SIG-M5 treated with dmso at 0.1 percent for 504 hours (cell line): ENCODE data around the gene PLXNA2.
A peak's percentile ranks its signal among the peaks of the same experiment; 100 is the strongest.

Experiments used
- DNase-seq: peaks from one replicate; lab custom pipeline; 2025; ENCODE audit not compliant: unreplicated experiment; lab: John Stamatoyannopoulos, UW

Gene PLXNA2

GRCh38 chr1:208265122-208265469 lies 20.9 kb upstream of the PLXNA2 start:
- DNase-seq = no peak

GRCh38 chr1:208264469-208265121 lies 20.4 kb upstream of the PLXNA2 start:
- DNase-seq = no peak

GRCh38 chr1:208261874-208262273 lies 17.7 kb upstream of the PLXNA2 start:
- no peak for DNase-seq

- no peak for DNase-seq
Measured at GRCh38 chr1:208258277-208258676, 14.1 kb upstream of the PLXNA2 start.

GRCh38 chr1:208257351-208257750 lies 13.2 kb upstream of the PLXNA2 start:
- no peak for DNase-seq

- DNase-seq = no peak
Measured at GRCh38 chr1:208256556-208256955, 12.4 kb upstream of the PLXNA2 start.

- DNase-seq = no peak
Measured at GRCh38 chr1:208256091-208256490, 11.9 kb upstream of the PLXNA2 start.

- no peak for DNase-seq
Measured at GRCh38 chr1:208254862-208255261, 10.7 kb upstream of the PLXNA2 start.

GRCh38 chr1:208254376-208254775 lies 10.2 kb upstream of the PLXNA2 start:
- no peak for DNase-seq

- DNase-seq = no peak
Measured at GRCh38 chr1:208252836-208253576, 8.8 kb upstream of the PLXNA2 start.

GRCh38 chr1:208251911-208252835 lies 8.0 kb upstream of the PLXNA2 start:
- no peak for DNase-seq

- no peak for DNase-seq
Measured at GRCh38 chr1:208251015-208251414, 6.8 kb upstream of the PLXNA2 start.

- no peak for DNase-seq
Measured at GRCh38 chr1:208250613-208251012, 6.4 kb upstream of the PLXNA2 start.

GRCh38 chr1:208248991-208249696 lies 5.0 kb upstream of the PLXNA2 start:
- no peak for DNase-seq

GRCh38 chr1:208248307-208248801 lies 4.2 kb upstream of the PLXNA2 start:
- no peak for DNase-seq

- DNase-seq = no peak
Measured at GRCh38 chr1:208247696-208248095, 3.5 kb upstream of the PLXNA2 start.

- DNase-seq = peak; percentile 91
Measured at GRCh38 chr1:208245185-208245705, 1.1 kb upstream of the PLXNA2 start.

- no peak for DNase-seq
Measured at GRCh38 chr1:208243527-208243966, 637 bp downstream of the PLXNA2 start.

GRCh38 chr1:208242941-208243526 lies 1.1 kb downstream of the PLXNA2 start:
- no peak for DNase-seq

- no peak for DNase-seq
Measured at GRCh38 chr1:208242146-208242545, 2.0 kb downstream of the PLXNA2 start.
